ENCODE measurements around the gene PMS2. TPM values are rescaled to one million over a fixed set of nuclear protein-coding genes. Genes with fewer than 3 reads are reported as not detected.
A peak's percentile ranks its signal among the peaks of the same experiment; 100 is the strongest.
"Not testable (repeated sequence)": the region's sequence is repeated elsewhere in the genome, so short reads cannot be mapped to it uniquely, and the experiment has no call there.

The PMS2 gene
- total RNA-seq, 1 donor from 2014 or later: 12.5 TPM

GRCh38 chr7:5934945-5935450 lies 73.9 kb downstream of the PMS2 start:
- H3K4me3 ChIP-seq; H3K9me3 ChIP-seq; H3K27me3 ChIP-seq; ATAC-seq; DNase-seq; H3K4me1 ChIP-seq; H3K36me3 ChIP-seq; intact Hi-C loops (cut with DNase I); H3K27ac ChIP-seq: not testable (repeated sequence)

GRCh38 chr7:5931905-5932644 lies 76.8 kb downstream of the PMS2 start:
- ATAC-seq; H3K36me3 ChIP-seq; DNase-seq; H3K27ac ChIP-seq; H3K4me3 ChIP-seq; intact Hi-C loops (cut with DNase I); H3K27me3 ChIP-seq; H3K9me3 ChIP-seq; H3K4me1 ChIP-seq: not testable (repeated sequence)

GRCh38 chr7:5931250-5931649 lies 77.6 kb downstream of the PMS2 start:
- H3K27me3 ChIP-seq; ATAC-seq; intact Hi-C loops (cut with DNase I); H3K9me3 ChIP-seq; DNase-seq; H3K27ac ChIP-seq; H3K36me3 ChIP-seq; H3K4me3 ChIP-seq; H3K4me1 ChIP-seq: not testable (repeated sequence)

- H3K36me3 ChIP-seq; H3K4me1 ChIP-seq; DNase-seq; intact Hi-C loops (cut with DNase I); H3K4me3 ChIP-seq; H3K27me3 ChIP-seq; H3K9me3 ChIP-seq; ATAC-seq; H3K27ac ChIP-seq: not testable (repeated sequence)
Measured at GRCh38 chr7:5930290-5930689, 78.6 kb downstream of the PMS2 start.

GRCh38 chr7:5926263-5926870 lies 82.5 kb downstream of the PMS2 start:
- DNase-seq; H3K36me3 ChIP-seq; intact Hi-C loops (cut with DNase I); H3K4me3 ChIP-seq; H3K27ac ChIP-seq; H3K27me3 ChIP-seq; H3K9me3 ChIP-seq; H3K4me1 ChIP-seq: not testable (repeated sequence)
- peak; percentile 83 for ATAC-seq

GRCh38 chr7:5924630-5925029 lies 84.2 kb downstream of the PMS2 start:
- H3K4me3 ChIP-seq; DNase-seq; ATAC-seq; H3K4me1 ChIP-seq; H3K9me3 ChIP-seq; intact Hi-C loops (cut with DNase I); H3K36me3 ChIP-seq; H3K27ac ChIP-seq; H3K27me3 ChIP-seq: not testable (repeated sequence)

GRCh38 chr7:5924180-5924579 lies 84.7 kb downstream of the PMS2 start:
- ATAC-seq; H3K36me3 ChIP-seq; H3K27ac ChIP-seq; H3K27me3 ChIP-seq; H3K4me3 ChIP-seq; H3K9me3 ChIP-seq; DNase-seq; H3K4me1 ChIP-seq; intact Hi-C loops (cut with DNase I): not testable (repeated sequence)

Other genes starting within 250 kb of the PMS2 start
- gene RNF216, start 227.4 kb downstream of the PMS2 start, total RNA-seq: 32.1 TPM
- gene OCM, start 128.3 kb downstream of the PMS2 start, total RNA-seq: not detected
- gene CCZ1, start 110.3 kb downstream of the PMS2 start, total RNA-seq: 56.7 TPM
- not detected for gene RSPH10B, start 38.4 kb downstream of the PMS2 start, total RNA-seq
- 20.3 TPM for gene AIMP2, start 223 bp upstream of the PMS2 start, total RNA-seq
- gene ANKRD61, start 22.3 kb upstream of the PMS2 start, total RNA-seq: not detected
- gene EIF2AK1, start 50.1 kb upstream of the PMS2 start, total RNA-seq: 77.2 TPM
- gene USP42, start 95.9 kb upstream of the PMS2 start, total RNA-seq: 9.9 TPM